GM13976 (cell line): Measurements from ENCODE around the gene DNMT3B.

Source experiments
- DNase-seq: peaks from one replicate; pipeline ENCODE4 v3.0.0; 2012; ENCODE audit warnings: low spot score
- CTCF ChIP-seq: IDR thresholded peaks from 2 replicates; pipeline ENCODE4 v1.5.1; 2012; ENCODE audit warnings: borderline replicate concordance, mild to moderate bottlenecking; ENCODE audit not compliant: insufficient read depth; ENCODE audit errors: extremely low read depth, missing control alignments, control extremely low read depth
- in situ Hi-C: fragments of 300-500 bp; cut with MboI; formaldehyde crosslinking; loops from one replicate; pipeline ENCODE4 v1.12.0; 2022; ENCODE audit warnings: low sequenced_read_pairs, mixed read lengths, inconsistent platforms; ENCODE audit not compliant: unreplicated experiment

Gene DNMT3B

GRCh38 chr20:32848846-32849245, 86.7 kb downstream of the DNMT3B start:
- in situ Hi-C loops: no loop called here
- no peak for TF ChIP-seq CTCF

DNA sequence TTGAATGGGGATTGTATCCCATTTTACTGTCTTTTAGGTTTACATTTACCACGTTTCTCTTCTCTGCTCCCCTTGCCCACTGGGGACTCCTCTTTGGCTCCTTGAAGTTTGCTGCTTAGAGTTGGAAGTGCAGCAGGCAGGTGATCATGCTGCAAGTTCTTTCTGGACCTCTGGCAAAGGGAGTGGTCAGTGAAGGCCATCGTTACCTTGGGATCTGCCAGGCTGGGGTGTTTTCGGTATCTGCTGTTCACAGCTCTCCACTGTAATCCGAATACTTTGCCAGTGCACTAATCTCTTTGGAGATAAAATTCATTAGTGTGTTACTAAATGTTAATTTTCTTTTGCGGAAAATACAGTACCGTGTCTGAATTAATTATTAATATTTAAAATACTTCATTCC, 87.4 kb downstream of the DNMT3B start:
- no peak for DNase-seq
- TF ChIP-seq CTCF: no peak
- in situ Hi-C loops: no loop called here

More at GRCh38 chr20:32848846-32849245, 86.7 kb downstream of the DNMT3B start:
- DNase-seq: no peak

- DNase-seq: no peak
- in situ Hi-C loops: no loop called here
- no peak for TF ChIP-seq CTCF
These were observed 93.2 kb downstream of the DNMT3B start for GRCh38 chr20:32855387-32855786.

DNA sequence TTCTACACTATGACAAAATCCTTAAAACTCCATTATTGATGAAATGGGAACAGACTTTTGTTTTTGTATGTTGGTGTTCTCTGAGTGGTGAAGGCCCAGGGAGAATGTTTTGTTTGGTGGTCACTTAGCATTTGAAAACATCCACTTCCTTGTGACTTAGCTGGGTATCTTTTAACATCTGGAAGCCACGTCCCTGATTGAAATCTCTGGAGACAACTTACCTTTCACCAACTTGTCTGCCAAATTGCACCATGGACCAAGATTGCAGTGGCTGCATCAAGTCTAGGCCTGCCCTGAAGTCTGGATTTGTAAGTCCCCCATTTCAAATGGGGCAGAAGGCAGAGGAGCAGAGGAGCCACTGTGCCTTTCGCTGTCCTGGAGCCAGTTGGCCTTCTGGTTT, 96.0 kb downstream of the DNMT3B start:
- DNase-seq: no peak
- in situ Hi-C loops: no loop called here
- no peak for TF ChIP-seq CTCF
